GM18951 (cell line): Measurements from ENCODE around the gene SEC22A.

Experiments
- POLR2A ChIP-seq: IDR thresholded peaks from 4 replicates; pipeline ENCODE4 v1.6.1; 2011; ENCODE audit warnings: mild to moderate bottlenecking; ENCODE audit not compliant: insufficient read length, insufficient read depth; ENCODE audit errors: extremely low read depth
- in situ Hi-C: fragments of 300-500 bp; cut with MboI; formaldehyde crosslinking; loops from one replicate; pipeline ENCODE4 v1.12.0; 2022; ENCODE audit warnings: low sequenced_read_pairs, mixed read lengths, inconsistent platforms; ENCODE audit not compliant: unreplicated experiment

Gene SEC22A

DNA sequence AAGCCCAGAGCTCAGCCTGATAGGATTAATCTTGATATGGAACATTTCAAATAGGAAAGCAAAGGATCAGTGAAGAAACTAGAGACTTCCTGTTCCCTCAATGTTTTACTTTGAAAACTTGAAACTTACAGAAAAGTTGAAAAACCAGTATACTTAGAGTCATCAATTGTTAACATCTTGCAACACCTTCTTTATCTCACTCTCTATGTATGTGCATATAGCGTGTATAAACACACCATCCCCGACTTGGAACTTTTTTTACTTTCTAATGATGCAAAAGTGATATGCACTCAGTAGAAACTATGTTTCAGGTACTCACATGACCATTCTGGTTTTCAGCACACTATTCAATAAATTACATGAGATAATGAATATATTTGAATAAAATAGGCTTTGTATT is 60.5 kb downstream of the SEC22A start:
- TF ChIP-seq POLR2A = no peak
- in situ Hi-C loops = no loop called here

DNA sequence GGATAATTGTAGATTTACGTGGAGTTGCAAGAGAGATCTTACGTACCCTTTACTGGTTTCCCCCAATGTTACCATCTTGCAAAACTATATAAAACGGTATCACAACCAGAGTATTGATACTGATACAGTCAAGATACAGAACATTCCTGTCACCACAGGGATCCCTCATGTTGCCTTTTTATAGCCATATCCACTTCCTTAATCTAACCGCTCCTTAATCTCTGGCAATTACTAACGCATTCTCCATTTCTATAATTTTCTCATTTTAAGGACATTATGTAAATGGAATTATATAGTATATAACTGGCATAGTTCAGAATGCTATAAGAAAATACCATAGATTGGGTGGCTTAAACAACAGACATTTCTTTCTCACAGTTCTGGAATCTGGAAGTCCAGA is 61.1 kb downstream of the SEC22A start:
- in situ Hi-C loops = no loop called here
- no peak for TF ChIP-seq POLR2A

DNA sequence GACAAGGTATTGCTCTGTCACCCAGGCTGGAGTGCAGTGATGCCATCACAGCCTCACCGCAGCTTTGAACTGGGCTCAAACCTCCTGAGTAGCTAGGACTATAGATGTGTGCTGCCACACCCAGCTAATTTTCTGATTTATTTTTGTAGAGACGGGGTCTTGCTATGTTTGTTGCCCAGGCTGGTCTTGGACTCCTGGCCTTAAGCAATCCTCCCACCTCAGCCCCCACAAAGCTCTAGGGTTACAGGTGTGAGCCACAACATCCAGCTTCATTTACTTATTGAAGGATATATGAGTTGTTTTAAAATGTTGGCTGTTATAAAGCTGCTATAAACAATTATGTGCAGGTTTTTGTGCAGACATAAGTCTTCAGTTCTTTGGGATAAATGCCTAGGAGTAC is 62.2 kb downstream of the SEC22A start:
- no peak for TF ChIP-seq POLR2A
- in situ Hi-C loops = no loop called here

DNA sequence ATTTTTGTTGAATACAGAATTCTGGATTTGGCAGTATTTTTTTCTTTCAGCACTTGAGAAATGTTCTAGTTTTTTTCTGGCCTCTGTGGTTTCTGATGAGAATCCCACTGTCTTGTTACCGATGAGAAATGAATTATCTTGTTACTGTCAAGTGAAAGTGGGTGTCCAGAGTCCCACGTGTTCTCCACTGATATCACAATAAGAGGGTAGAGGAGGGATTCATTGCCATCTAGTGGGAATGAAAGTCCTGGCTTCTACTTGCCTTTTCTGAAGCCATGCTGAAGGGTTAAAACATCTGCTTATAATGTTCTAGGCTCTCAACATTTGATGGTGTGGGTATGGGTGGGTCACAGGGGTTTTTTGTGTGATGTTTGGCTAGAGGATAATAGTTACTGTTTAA is 66.1 kb downstream of the SEC22A start:
- no peak for TF ChIP-seq POLR2A
- in situ Hi-C loops = no loop called here

DNA sequence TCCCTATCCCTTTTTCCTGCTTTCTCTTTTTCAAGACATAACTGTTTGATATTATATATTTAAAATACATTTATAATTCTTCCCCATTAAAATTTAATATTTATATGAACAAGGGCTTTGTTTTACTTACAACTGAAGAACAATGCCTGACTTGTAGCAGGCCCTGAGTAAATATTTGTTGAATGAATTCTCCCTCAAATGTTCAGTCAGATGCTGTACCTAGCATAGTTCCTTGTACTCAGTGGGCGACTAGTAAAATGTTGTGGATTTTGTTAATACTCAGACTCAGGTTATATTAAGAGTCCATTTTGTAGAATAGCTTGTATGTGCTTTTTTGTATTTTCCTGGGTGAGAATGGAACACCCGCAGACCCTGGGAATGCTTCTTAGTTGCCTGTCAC is 69.1 kb downstream of the SEC22A start:
- TF ChIP-seq POLR2A = no peak
- in situ Hi-C loops = no loop called here

DNA sequence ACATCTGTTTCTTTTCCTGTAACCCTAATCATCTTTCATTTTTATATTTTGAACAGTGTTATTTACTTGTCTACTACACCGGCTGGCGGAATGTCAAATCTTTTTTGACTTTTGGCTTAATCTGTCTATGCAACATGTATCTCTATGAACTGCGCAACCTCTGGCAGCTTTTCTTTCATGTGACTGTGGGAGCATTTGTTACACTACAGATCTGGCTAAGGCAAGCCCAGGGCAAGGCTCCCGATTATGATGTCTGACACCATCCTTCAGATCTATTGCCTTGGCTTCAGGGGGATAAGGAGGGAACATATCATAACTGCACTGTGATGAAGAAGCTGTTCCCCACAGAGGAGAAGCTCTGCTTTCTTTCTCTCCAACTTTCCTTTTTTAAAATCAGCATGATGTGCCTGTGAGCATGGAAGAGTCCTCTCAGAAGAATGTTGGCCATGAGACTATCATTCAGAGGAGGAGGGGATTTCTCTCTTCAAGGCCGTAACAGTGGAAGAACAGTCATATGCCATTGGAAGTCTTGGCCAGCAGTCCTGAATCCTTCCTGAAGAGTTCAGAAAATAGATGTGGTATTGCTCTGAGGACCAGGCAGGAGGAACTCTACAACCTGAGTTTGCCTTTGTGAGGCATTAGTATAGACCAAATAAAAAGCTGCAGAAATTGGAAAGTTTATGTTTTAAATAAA is 69.9 kb downstream of the SEC22A start:
- no peak for TF ChIP-seq POLR2A
- in situ Hi-C loops = no loop called here

DNA sequence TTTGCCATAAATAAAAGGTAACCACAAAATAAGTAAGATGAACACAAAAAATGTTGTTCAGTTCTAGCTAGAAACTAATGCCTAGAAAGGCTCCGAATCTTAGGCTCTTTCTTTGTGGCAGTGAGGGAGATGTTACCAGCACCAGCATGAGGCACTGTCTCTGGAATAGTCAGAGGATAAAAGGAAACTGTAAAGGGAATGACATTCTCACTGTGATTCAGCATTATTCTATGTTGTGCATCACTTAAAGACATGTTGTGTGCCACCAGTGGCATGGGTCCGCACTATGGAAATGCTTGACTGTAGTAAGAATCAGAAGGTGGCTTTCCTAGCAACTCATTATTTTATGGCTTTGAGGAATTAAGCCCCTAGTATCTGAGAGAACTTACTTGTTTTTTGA is 70.8 kb downstream of the SEC22A start:
- in situ Hi-C loops = no loop called here
- TF ChIP-seq POLR2A = no peak

DNA sequence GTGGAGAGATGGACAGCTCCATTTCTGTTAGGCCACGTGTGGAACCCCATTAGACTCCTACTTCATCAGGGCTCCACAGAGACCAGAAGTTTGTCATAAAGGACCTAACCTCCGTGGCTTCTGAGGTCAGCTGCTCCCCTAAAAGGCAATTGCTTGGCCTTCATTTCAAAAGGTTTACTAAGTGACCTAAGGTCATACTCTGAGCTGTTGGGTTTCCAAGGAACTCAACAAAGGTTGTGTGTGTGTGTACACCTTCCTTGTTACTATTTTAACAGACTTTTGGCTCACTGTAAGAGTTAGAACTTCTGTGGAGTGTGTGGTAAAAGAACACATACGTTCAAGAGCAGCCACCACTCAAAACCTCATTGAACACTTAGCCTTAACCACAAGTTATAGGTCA is 73.9 kb downstream of the SEC22A start:
- no peak for TF ChIP-seq POLR2A
- in situ Hi-C loops = no loop called here

DNA sequence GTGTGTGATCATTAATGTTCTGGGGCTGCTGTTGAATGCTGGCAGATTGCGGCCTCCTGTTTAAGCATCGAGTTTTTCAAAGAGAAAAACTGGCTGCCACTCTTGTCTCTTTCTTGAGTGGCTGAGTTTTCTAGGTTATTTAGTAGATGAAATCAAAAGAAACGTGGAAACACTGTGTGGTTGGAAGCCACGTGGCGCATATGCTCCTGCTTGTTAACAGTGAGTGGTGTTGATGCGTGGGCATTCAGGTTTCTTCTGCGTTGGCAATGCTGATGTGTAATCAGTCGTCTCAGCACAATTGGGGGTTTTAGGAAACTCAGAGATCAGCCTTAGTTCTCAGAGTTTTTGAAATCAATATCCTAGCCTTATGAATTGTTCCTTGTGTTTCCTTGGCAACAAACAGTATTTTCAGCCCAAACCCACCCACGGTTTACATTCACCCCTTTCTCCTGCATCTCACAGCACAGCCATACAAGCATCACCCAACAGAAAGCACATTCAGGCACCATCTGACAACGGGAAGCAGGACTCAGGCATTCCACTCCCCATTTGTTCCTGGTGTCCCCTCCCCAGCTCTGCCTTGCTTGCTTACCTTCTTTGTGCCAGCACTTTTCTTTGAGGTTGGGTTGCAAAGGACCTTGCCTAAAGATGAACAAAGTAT is 74.7 kb downstream of the SEC22A start:
- in situ Hi-C loops = no loop called here
- TF ChIP-seq POLR2A = no peak

DNA sequence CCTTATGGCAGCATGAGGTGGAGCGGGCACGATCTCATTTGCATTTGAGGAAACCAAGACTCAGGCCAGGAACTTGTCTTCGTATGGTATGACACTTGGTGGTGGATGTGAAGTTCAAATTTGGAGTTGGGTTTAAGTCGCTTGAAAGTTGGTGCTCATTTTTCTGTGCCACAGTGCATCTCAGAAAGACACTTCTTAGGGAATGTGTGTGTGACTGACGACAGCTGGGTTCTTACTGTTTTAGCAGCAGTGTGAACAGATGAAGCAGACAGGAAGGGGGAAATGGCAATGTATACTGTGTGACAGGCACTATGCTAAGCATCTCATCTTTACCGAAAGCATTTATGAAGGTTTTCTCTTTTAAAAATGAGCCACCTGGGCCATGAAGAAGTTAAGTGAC is 75.4 kb downstream of the SEC22A start:
- TF ChIP-seq POLR2A = no peak
- in situ Hi-C loops = no loop called here

DNA sequence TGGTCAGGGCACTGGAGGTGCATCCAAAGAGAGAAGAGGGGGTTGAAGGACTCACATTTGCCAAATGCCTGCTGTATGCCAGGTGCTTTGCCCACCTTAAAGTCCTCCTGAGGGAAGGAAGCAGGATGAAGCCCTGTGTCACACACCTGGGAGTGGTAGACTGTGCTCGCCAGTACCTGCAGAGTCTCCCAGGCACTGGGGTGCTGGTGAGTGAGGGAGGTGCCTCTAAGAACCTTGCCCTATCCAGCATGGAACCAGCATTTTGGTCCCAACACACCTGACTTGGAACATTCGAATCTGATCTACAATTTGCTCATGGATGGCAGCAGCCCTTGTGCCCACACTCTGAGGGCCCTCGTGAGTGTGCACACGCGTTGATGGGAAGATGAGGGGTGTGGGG is 76.7 kb downstream of the SEC22A start:
- no peak for TF ChIP-seq POLR2A
- in situ Hi-C loops = no loop called here

DNA sequence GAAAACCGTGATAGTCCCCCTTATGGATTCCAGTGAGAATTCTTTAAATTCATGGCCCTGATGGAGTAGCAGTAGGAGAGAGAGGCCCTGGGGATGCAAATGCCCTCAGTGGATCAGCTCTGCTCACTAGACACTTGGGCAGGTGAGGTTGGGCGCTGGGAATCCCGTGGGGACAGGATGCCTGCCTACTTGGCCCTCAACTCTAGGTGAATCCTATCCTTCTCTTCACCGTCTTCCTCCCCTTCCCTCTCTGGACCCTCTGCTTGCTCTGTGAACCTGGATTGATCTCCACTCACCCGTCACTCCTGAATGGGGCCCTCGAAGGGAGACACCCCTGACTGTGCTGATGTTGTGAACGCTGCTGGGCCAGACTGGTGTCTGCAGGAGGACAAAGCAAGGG is 77.4 kb downstream of the SEC22A start:
- TF ChIP-seq POLR2A = no peak
- in situ Hi-C loops = no loop called here

DNA sequence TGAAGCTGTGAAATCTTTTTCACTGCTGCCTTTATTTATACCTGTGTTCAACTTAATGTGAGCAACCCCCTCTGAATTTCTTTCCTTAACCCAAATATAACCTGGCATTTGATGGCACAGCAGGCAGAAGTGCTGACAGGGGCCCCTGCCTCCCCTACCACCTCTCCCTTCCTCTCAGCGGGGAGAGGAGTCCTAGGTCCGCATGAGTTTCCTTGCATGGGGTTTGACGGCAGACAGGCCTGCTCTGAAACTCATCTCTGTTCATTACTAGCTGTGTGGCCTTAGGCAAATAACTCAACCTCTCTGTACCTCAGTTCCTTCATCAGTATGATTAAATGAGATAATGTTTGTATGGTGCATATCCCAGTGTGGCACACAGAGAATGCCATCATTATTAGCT is 79.7 kb downstream of the SEC22A start:
- TF ChIP-seq POLR2A = no peak
- in situ Hi-C loops = no loop called here

DNA sequence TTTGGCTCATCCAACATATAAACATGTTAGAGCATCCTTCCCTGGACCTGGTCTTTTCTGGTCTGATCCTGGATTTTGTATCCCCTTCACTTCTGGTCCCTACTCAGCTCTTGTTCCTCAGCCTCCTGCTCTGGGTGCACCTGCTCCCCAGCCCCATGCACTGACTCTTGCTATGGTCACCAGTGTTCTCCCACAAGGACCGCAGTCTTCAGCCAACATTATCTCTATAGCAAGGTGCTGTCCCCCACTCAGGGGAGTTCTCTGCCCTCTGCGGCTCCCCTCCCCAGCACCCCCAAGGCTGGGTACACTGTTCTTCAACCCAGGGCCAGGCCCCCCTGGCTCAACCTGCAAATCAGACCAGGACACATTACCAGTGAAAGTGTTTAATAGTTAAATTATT is 80.2 kb downstream of the SEC22A start:
- no peak for TF ChIP-seq POLR2A
- in situ Hi-C loops = no loop called here
